ENCODE measurements around the gene GK.

GK gene

DNA sequence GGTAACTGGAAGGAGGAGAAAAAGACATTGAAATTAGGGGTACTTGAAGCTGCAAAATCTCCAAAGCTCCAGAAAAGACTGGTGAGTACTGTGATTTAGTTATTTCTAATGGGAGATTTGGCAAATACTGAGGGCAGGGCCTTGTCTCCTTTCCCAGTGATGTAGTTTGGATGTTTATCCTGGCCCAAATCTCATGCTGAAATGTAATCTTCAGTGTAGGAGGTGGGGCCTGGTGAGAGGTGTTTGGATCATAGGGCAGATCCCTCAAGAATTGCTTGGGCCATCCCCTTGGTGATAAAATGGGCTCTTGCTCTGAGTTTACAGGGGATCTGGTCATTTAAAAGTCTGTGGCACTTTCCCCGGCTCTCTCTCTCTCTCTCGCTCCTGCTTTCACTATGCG, 33.1 kb upstream of the GK start:
- Histone ChIP-seq H3K27me3 (ENCODE audit: insufficient read depth, poor library complexity, severe bottlenecking) (no peaks in the 10 kb centered on the region), H3K27ac (replicated peaks) (no peak overlapping the region), H3K4me3 (replicated peaks; ENCODE audit: insufficient read depth, low read length) (no peak overlapping the region)
- DNase-seq (ENCODE audit: low read depth in 1 of 2, low spot score in 1 of 2): no peak
- TF ChIP-seq POLR2AphosphoS5 (IDR thresholded peaks at IDR 0.05; ENCODE audit: low read depth) (no peak), REST (IDR thresholded peaks at IDR 0.05; ENCODE audit: insufficient replicate concordance, low read depth) (no peak), GABPA (IDR thresholded peaks at IDR 0.05; ENCODE audit: low read depth) (no peak), SPI1 (IDR thresholded peaks at IDR 0.05; ENCODE audit: borderline replicate concordance, low read depth) (no peak)
- TF ChIP-seq, protein P1, sequence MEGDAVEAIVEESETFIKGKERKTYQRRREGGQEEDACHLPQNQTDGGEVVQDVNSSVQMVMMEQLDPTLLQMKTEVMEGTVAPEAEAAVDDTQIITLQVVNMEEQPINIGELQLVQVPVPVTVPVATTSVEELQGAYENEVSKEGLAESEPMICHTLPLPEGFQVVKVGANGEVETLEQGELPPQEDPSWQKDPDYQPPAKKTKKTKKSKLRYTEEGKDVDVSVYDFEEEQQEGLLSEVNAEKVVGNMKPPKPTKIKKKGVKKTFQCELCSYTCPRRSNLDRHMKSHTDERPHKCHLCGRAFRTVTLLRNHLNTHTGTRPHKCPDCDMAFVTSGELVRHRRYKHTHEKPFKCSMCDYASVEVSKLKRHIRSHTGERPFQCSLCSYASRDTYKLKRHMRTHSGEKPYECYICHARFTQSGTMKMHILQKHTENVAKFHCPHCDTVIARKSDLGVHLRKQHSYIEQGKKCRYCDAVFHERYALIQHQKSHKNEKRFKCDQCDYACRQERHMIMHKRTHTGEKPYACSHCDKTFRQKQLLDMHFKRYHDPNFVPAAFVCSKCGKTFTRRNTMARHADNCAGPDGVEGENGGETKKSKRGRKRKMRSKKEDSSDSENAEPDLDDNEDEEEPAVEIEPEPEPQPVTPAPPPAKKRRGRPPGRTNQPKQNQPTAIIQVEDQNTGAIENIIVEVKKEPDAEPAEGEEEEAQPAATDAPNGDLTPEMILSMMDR (IDR thresholded peaks at IDR 0.05; ENCODE audit: insufficient read depth, low read length): no peak

DNA sequence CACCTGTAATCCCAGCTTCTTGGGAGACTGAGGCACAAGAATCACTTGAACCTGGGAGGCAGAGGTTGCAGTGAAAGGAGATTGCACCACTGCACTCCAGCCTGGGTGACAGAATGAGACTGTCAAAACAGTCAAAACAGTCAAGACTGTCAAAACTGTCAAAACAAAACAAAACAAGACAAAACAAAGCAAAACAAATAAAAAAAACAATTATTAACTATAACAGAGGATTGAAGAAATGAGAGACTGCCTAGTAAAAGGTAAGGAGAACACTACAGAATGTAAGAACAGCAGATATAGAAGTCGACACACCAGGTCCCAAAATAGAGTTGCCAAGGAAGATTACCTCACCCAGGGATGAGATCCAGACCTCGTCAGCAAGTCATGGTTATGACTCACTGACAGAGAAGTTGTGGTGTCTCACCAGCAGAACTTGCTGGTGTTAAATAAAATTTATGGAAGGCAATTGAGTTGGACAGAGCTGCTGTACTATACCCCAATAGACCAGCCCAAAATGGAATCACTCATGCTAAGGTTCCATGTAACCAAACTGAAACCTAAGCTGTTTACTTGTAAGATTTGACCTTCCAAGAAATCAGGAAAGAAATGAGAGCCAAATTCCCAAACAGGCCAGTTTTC, 32.1 kb upstream of the GK start:
- DNase-seq (ENCODE audit: low read depth in 1 of 2, low spot score in 1 of 2): peak in 1 of 2 experiments; percentile 47
- H3K4me3 ChIP-seq (replicated peaks; ENCODE audit: insufficient read depth, low read length): no peak overlapping the region
- peak overlapping the region; percentile 24; the same call in 1 of the 2 replicates for H3K27ac ChIP-seq (replicated peaks)

DNA sequence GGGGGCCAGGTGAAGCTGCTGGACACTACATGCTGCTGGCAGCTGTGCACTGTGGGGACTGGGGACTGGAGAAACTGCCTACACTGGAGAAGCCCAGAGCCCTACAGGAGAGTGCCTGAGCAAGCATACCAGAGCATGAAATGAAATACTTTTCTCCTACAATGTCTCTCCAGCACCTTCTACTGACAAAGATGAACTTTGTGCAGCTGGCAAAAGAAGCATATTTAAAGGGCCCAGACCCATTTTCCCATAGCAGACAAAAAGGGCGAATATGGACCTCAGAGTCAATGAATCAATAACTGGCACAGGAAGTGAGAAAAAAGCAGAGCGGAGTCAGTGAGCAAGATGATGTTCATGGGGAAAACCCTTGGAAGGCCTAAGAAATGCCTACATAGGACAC, 30.9 kb upstream of the GK start:
- Histone ChIP-seq H3K27me3 (ENCODE audit: insufficient read depth, poor library complexity, severe bottlenecking) (no peaks in the 10 kb centered on the region), H3K27ac (replicated peaks) (no peak overlapping the region), H3K4me3 (replicated peaks; ENCODE audit: insufficient read depth, low read length) (no peak overlapping the region)
- TF ChIP-seq GABPA (IDR thresholded peaks at IDR 0.05; ENCODE audit: low read depth): no peak
- no peak for TF ChIP-seq SPI1 (IDR thresholded peaks at IDR 0.05; ENCODE audit: borderline replicate concordance, low read depth)
- TF ChIP-seq, protein P1 (IDR thresholded peaks at IDR 0.05; ENCODE audit: insufficient read depth, low read length): no peak
- TF ChIP-seq REST (IDR thresholded peaks at IDR 0.05; ENCODE audit: insufficient replicate concordance, low read depth): no peak
- DNase-seq (ENCODE audit: low read depth in 1 of 2, low spot score in 1 of 2): no peak

More for the DNA sequence above, 32.1 kb upstream of the GK start:
- H3K27me3 ChIP-seq (ENCODE audit: insufficient read depth, poor library complexity, severe bottlenecking): no peaks in the 10 kb centered on the region
- TF ChIP-seq POLR2AphosphoS5 (IDR thresholded peaks at IDR 0.05; ENCODE audit: low read depth) (no peak), REST (IDR thresholded peaks at IDR 0.05; ENCODE audit: insufficient replicate concordance, low read depth) (no peak), GABPA (IDR thresholded peaks at IDR 0.05; ENCODE audit: low read depth) (no peak), SPI1 (IDR thresholded peaks at IDR 0.05; ENCODE audit: borderline replicate concordance, low read depth) (no peak)
- TF ChIP-seq, protein P1 (IDR thresholded peaks at IDR 0.05; ENCODE audit: insufficient read depth, low read length): no peak
